ENCODE data around the gene SLC10A7. TPM values are rescaled to one million over a fixed set of nuclear protein-coding genes. Genes with fewer than 3 reads are reported as not detected.

The SLC10A7 gene
- total and polyA plus RNA-seq, 2 experiments from 2014 or later = 1.9 to 2.9 TPM

GRCh38 chr4:146310319-146311021 is 211.3 kb downstream of the SLC10A7 start:
- H3K27me3 ChIP-seq = no peaks in the 10 kb centered on the region
- no peak overlapping the region for H3K27ac ChIP-seq
- H3K36me3 ChIP-seq = no peaks in the 10 kb centered on the region
- H3K4me3 ChIP-seq = no peak overlapping the region
- no peak for TF ChIP-seq CTCF (IDR thresholded peaks at IDR 0.05; ENCODE audit: low read depth, low read length)
- H3K9me3 ChIP-seq (ENCODE audit: low read depth) = no peaks in the 10 kb centered on the region
- DNase-seq (ENCODE audit: low read depth in 1 of 2, low spot score in 1 of 2) = no peak
- no peaks in the 10 kb centered on the region for H3K4me1 ChIP-seq (ENCODE audit: low read depth)

- no peak for DNase-seq (ENCODE audit: low read depth in 1 of 2, low spot score in 1 of 2)
- H3K27me3 ChIP-seq = no peaks in the 10 kb centered on the region
- no peak for TF ChIP-seq CTCF (IDR thresholded peaks at IDR 0.05; ENCODE audit: low read depth, low read length)
- H3K36me3 ChIP-seq = no peaks in the 10 kb centered on the region
- no peaks in the 10 kb centered on the region for H3K9me3 ChIP-seq (ENCODE audit: low read depth)
- no peaks in the 10 kb centered on the region for H3K4me1 ChIP-seq (ENCODE audit: low read depth)
- H3K27ac ChIP-seq = no peak overlapping the region
- no peak overlapping the region for H3K4me3 ChIP-seq
Measured at GRCh38 chr4:146308951-146309350, 212.8 kb downstream of the SLC10A7 start.

- Histone ChIP-seq H3K4me3 (no peak overlapping the region), H3K27me3 (no peaks in the 10 kb centered on the region), H3K9me3 (ENCODE audit: low read depth) (no peaks in the 10 kb centered on the region), H3K36me3 (no peaks in the 10 kb centered on the region), H3K4me1 (ENCODE audit: low read depth) (no peaks in the 10 kb centered on the region), H3K27ac (no peak overlapping the region)
- no peak for DNase-seq (ENCODE audit: low read depth in 1 of 2, low spot score in 1 of 2)
- TF ChIP-seq CTCF (IDR thresholded peaks at IDR 0.05; ENCODE audit: low read depth, low read length) = no peak
Measured at GRCh38 chr4:146302822-146303221, 218.9 kb downstream of the SLC10A7 start.

- Histone ChIP-seq H3K9me3 (ENCODE audit: low read depth) (no peaks in the 10 kb centered on the region), H3K27ac (no peak overlapping the region), H3K4me3 (no peak overlapping the region), H3K4me1 (ENCODE audit: low read depth) (no peaks in the 10 kb centered on the region), H3K27me3 (peaks cover 2% of the 10 kb centered on the region), H3K36me3 (no peaks in the 10 kb centered on the region)
- TF ChIP-seq CTCF (IDR thresholded peaks at IDR 0.05; ENCODE audit: low read depth, low read length) = no peak
- DNase-seq (ENCODE audit: low read depth in 1 of 2, low spot score in 1 of 2) = no peak
Measured at GRCh38 chr4:146299607-146300006, 222.1 kb downstream of the SLC10A7 start.

- no peaks in the 10 kb centered on the region for H3K9me3 ChIP-seq (ENCODE audit: low read depth)
- no peak for DNase-seq (ENCODE audit: low read depth in 1 of 2, low spot score in 1 of 2)
Measured at GRCh38 chr4:146294776-146295175, 227.0 kb downstream of the SLC10A7 start.

More at GRCh38 chr4:146294776-146295175, 227.0 kb downstream of the SLC10A7 start:
- TF ChIP-seq CTCF (IDR thresholded peaks at IDR 0.05; ENCODE audit: low read depth, low read length) = no peak
- Histone ChIP-seq H3K4me3 (no peak overlapping the region), H3K4me1 (ENCODE audit: low read depth) (no peaks in the 10 kb centered on the region), H3K27ac (no peak overlapping the region), H3K27me3 (peaks cover 2% of the 10 kb centered on the region), H3K36me3 (no peaks in the 10 kb centered on the region)

All from cardiac muscle cell (in vitro differentiated cells and primary cell).